C4-2B (cell line): Measurements from ENCODE around the gene PTX4.

Experiments used
- H3K27ac ChIP-seq: fragments of 450-650 bp; 2 replicates; pipeline ENCODE4 v1.5.1; 2017
- CTCF ChIP-seq: fragments of 450-650 bp; conservative IDR thresholded peaks from 2 replicates; pipeline ENCODE4 v1.5.1; 2017; ENCODE audit warnings: mild to moderate bottlenecking
- ZFX ChIP-seq: fragments of 450-650 bp; IDR thresholded peaks from 2 replicates; pipeline ENCODE4 v1.6.1; 2017

PTX4 gene

GRCh38 chr16:1466054-1466453, 22.7 kb downstream of the PTX4 start:
- TF ChIP-seq ZFX = no peak
- no peak for TF ChIP-seq CTCF
- H3K27ac ChIP-seq = no peak overlapping the region

- TF ChIP-seq ZFX = no peak
- TF ChIP-seq CTCF = no peak
- no peak overlapping the region for H3K27ac ChIP-seq
These were observed 23.2 kb downstream of the PTX4 start for GRCh38 chr16:1465567-1465915.

GRCh38 chr16:1464894-1465566, 23.7 kb downstream of the PTX4 start:
- TF ChIP-seq CTCF (no peak), ZFX (no peak)
- no peak overlapping the region for H3K27ac ChIP-seq

- TF ChIP-seq CTCF (no peak), ZFX (no peak)
- H3K27ac ChIP-seq = no peak overlapping the region
These were observed 24.4 kb downstream of the PTX4 start for GRCh38 chr16:1464196-1464893.

GRCh38 chr16:1461146-1461545, 27.6 kb downstream of the PTX4 start:
- TF ChIP-seq ZFX (no peak), CTCF (no peak)
- H3K27ac ChIP-seq = no peak overlapping the region

- TF ChIP-seq CTCF = no peak
- TF ChIP-seq ZFX = no peak
- no peak overlapping the region for H3K27ac ChIP-seq
These were observed 28.1 kb downstream of the PTX4 start for GRCh38 chr16:1460602-1461138.

- TF ChIP-seq CTCF (no peak), ZFX (no peak)
- H3K27ac ChIP-seq = no peak overlapping the region
These were observed 28.8 kb downstream of the PTX4 start for GRCh38 chr16:1459967-1460366.
